GM20000 (cell line): ENCODE data around the gene XXYLT1.
A peak's percentile ranks its signal among the peaks of the same experiment; 100 is the strongest.

Experiments
- DNase-seq: peaks from one replicate; pipeline ENCODE4 v3.0.0; 2012; ENCODE audit warnings: low spot score
- TF ChIP-seq, protein P1 (sequence below): IDR thresholded peaks from 2 replicates; pipeline ENCODE4 v1.5.1; 2012; ENCODE audit warnings: mild to moderate bottlenecking, control low read depth; ENCODE audit errors: extremely low read depth, missing control alignments

Gene XXYLT1

DNA sequence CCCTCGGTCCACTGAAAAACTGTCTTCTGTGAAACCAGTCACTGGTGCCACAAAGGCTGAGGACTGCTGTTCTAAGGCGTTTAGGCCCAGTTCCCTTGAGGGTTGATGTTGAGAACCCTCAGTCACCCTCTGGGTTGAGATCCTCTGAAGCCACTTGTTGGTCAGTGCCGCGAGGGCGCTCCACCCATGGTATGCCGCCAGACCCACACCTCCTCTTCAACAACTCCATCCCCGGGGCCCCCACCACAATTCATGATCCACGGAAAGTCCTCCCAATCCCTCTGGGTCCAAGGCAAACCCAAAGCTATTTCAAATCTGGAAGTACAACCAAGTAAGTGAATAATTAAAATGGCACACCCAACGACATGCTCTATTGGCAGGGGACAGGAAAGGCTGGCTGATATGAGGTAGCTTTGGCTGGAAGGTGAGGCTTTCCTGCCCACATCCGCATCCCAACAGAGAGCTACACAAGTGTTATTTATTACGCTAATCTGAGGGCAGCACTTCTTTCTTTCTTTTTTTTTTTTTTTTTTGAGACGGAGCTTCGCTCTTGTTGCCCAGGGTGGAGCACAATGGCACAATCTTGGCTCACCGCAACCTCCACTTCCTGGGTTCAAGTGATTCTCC lies 58.1 kb downstream of the XXYLT1 start:
- DNase-seq, result no peak
- TF ChIP-seq, protein P1, sequence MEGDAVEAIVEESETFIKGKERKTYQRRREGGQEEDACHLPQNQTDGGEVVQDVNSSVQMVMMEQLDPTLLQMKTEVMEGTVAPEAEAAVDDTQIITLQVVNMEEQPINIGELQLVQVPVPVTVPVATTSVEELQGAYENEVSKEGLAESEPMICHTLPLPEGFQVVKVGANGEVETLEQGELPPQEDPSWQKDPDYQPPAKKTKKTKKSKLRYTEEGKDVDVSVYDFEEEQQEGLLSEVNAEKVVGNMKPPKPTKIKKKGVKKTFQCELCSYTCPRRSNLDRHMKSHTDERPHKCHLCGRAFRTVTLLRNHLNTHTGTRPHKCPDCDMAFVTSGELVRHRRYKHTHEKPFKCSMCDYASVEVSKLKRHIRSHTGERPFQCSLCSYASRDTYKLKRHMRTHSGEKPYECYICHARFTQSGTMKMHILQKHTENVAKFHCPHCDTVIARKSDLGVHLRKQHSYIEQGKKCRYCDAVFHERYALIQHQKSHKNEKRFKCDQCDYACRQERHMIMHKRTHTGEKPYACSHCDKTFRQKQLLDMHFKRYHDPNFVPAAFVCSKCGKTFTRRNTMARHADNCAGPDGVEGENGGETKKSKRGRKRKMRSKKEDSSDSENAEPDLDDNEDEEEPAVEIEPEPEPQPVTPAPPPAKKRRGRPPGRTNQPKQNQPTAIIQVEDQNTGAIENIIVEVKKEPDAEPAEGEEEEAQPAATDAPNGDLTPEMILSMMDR, result no peak

DNA sequence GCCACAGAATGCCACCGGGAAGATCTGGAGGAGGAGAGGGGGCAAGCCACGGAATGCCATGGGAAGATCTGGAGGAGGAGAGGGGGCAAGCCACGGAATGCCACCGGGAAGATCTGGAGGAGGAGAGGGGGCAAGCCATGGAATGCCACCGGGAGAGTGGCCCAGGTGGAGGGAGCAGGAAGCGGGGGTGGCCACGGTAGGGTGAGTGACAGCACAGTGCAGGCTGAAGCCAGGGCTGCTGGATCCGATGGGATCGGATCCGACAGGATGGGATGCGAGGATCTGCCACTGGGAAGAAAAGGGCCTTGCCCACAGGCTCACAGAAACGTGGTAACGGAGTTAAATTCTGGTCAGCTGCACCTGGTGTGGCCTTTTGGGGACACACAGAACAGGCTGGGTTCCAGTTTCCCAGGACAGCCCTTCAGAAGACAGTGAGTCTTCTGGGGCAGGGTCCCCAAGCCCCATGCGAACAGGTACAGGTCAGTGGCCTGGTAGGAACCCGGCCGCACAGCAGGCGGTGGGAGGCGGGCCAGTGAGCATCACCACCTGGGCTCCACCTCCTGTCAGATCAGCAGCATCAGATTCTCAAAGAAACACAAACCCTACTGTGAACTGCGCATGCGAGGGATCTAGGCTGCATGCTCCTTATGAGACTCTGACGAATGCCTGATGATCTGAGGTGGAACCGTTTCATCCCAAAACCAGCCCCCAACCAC lies 58.8 kb downstream of the XXYLT1 start:
- TF ChIP-seq, protein P1, result no peak
- no peak for DNase-seq

DNA sequence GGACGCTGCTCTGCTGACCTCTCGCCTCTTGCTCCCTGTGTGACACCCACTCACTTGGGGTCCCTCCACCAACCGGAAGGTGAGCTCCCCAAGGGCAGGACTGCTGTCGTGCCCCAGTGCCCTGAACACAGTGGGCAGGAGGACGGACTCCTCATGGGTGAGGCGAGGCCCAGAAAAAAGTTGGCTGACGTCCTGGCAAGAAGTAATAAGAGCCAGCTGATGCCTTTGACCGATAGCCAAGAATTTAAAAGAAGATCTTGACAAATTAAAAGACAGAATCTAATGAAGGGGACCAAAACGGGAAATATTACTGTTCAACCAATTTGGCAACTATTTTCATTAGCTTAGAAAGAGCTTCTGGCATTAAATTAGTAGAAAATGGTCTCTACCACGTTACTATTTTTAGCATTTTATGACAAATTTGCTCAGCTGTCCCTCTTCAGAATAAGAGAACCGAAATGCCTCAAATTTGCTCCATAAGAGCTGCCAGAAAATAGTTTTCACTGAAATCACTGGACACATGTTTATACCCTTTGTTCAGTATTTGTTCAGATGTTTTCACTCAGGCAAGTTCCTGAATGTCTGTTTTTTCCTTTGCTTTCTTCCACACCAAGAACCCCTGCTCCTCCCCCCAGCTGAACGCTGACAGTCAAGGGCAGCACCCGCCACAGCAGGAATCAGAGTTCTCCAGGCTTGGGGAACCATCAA lies 60.5 kb downstream of the XXYLT1 start:
- no peak for DNase-seq
- TF ChIP-seq, protein P1, result no peak

DNA sequence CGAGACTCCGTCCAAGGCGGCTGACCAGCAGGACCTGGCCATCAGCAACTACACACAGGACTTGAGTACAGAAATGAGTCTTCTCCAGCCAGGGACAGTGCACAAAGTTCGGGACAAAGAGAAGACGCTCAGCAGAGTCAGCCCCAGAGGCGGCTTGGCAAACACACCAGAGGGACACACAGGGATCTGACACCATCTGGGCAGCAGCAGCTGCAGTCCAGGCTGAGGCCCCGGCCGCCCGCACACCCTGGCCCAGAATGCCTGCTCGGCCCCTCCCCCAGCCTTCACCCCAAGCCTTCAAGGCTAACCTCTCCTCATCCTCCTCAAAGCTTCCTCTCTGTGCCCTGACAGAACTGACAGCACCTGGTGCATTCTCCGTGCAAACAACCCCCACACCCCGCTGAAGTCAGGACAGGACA lies 61.1 kb downstream of the XXYLT1 start:
- no peak for DNase-seq

DNA sequence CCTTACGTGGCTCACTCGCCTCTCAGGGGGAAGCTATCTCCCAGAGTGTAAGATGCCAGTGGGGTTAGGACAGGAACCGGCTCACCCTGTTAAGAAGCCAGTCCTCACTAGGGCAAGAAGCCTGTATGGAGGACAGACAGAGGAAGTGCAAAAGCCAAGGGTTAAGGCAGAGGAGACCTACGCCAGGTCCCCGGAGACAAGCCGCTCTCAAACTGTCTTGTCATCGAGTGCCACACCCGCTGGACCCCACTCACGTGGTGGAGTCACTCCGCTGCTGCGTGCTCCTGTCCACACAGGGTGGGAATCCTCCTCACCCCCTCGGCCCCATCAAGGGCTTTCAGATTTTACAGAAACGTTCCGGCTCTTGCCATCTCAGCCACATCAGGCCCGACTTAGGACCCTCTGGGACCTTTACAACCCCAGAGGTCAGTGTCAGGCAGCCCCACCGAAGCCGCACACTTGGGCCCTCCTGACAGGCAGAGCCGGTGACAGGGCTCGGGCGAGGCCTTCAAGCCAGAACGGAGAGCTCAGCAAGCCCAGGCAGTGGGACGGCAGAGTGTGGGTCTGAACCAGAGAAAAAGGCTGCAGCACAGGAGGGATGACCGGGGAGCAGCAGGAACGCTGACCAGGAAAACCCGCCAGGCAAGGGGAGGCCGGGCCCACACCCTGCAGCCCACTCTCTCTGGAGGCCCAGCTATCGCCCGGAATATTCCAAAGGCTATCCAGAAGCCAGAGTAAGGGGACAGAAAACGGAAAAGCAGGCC lies 61.7 kb downstream of the XXYLT1 start:
- DNase-seq, result no peak
- TF ChIP-seq, protein P1, result no peak

More for the DNA sequence above, 61.1 kb downstream of the XXYLT1 start:
- TF ChIP-seq, protein P1, result no peak

DNA sequence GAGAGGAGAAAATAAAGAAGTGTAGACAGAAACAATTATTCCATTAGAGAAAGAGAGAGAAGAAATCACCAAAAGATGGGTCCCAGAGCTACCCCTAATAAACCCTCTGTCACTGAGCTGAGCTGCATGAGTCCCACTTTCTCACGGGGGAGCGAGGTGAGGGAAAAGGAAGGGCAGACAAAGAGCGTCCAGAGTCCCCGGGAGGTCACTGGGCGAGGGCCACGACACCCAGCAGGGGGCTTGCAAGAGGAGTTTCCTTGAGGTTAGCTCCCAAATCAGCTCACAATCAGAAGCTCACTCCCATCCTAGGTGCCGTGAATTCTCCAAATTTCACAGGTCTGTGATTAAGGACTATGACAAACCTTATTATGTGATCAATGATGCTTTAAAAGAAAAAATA lies 62.3 kb downstream of the XXYLT1 start:
- DNase-seq, result no peak
- TF ChIP-seq, protein P1, result no peak

DNA sequence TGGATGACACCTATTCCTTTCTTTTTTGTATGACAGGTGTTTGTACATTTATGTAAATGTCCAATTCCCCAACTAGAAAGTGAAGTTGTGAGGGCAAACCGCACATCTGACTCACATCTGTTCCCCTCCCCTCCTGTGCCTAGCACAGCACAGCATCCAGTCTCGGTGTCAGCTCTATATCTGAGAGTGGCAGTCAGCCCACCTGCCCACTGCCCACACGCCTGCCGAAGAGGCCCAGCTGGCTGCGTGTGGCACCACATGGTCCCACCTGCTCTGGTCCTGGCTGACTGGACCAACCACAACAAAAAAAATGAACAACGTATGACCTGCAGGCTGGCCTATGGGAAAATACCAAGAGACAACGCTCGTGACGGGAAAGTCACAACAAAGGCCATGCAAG lies 62.8 kb downstream of the XXYLT1 start:
- TF ChIP-seq, protein P1, result no peak
- DNase-seq, result peak; percentile 61
